ENCODE results near the gene DUSP7. TPM values are rescaled to one million over a fixed set of nuclear protein-coding genes. Genes with fewer than 3 reads are reported as not detected.

The DUSP7 gene
- total and polyA plus RNA-seq, 5 donors from 2014 or later: 3.0 to 12.7 (median 3.5) TPM

DNA sequence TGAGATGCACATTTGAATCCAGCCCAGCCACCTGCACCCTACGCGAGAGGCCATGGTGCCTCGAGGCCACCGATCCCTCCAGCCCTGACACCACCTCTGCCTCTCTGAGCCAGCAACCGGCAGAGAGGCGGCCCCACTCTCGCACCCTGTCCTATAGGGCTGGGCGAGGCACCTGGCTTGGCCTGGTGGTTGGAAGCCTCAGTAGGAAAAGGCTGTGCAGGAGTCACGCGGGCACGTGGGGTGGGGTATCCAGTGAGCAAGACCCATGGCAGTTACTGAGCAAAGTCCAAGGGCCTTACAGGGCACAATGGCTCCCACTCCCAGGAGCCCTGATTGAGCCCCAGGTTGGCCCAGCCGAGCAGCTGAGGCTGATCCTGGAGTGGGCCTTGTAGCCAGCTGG lies 12.4 kb upstream of the DUSP7 start:
- DNase-seq (no peak), ATAC-seq (ENCODE audit: low read depth in 2 of 2) (no peak)
- Histone ChIP-seq H3K4me3 (ENCODE audit: low read depth, low read length) (no peak overlapping the region), H3K9me3 (ENCODE audit: control insufficient read depth in 2 of 2, low read length in 2 of 2) (no peaks in the 10 kb centered on the region), H3K4me1 (ENCODE audit: control insufficient read depth, insufficient read depth, low read length, poor library complexity, severe bottlenecking) (no peaks in the 10 kb centered on the region), H3K36me3 (ENCODE audit: control insufficient read depth, insufficient read depth, low read length) (no peaks in the 10 kb centered on the region), H3K27ac (ENCODE audit: insufficient read depth, low read length, poor library complexity, severe bottlenecking) (no peak overlapping the region), H3K27me3 (ENCODE audit: control insufficient read depth, insufficient read depth, low read length) (no peaks in the 10 kb centered on the region)
- Mint-ChIP-seq H3K36me3 (no peaks in the 10 kb centered on the region), H3K4me1 (no peaks in the 10 kb centered on the region), H3K9me3 (no peaks in the 10 kb centered on the region), H3K27ac (peak overlapping the region in 2 of 3 donors; percentile 52 to 78), H3K27me3 (no peaks in the 10 kb centered on the region), H3K4me3 (no peak overlapping the region)

DNA sequence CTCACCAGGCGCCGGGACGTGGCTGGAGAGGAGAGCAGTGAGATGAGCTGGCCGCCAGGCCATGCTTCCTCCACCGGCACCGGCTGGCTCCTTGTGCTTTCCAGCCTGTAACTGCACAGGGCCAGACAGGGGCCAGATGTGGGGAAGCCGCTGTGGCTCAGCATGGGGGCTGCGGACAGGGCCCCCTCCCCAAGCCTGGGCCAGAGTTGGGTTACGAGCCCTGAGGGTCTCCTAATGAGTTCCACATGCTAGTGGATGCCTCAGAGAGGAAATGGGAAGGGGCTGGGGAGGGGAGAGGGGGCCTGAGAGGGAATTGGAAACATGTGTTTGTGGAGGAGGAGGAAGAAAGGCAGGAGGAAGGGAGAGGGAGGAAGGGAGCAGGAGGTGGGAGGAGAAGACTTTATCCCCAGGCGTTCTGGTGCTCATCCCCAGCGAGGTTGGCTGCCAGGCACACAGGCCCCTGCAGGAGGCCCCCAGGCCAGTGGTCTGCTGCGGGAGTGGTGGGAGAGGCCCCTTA lies 11.7 kb upstream of the DUSP7 start:
- DNase-seq (no peak), ATAC-seq (ENCODE audit: low read depth in 2 of 2) (no peak)
- no peaks in the 10 kb centered on the region for H3K36me3 Mint-ChIP-seq
- no peaks in the 10 kb centered on the region for H3K9me3 Mint-ChIP-seq
- no peak overlapping the region for H3K4me3 ChIP-seq (ENCODE audit: low read depth, low read length)
- H3K4me1 ChIP-seq (ENCODE audit: control insufficient read depth, insufficient read depth, low read length, poor library complexity, severe bottlenecking): no peaks in the 10 kb centered on the region
- no peaks in the 10 kb centered on the region for H3K27me3 Mint-ChIP-seq
- no peak overlapping the region for H3K27ac Mint-ChIP-seq
- no peak overlapping the region for H3K27ac ChIP-seq (ENCODE audit: insufficient read depth, low read length, poor library complexity, severe bottlenecking)
- H3K36me3 ChIP-seq (ENCODE audit: control insufficient read depth, insufficient read depth, low read length): no peaks in the 10 kb centered on the region
- H3K4me3 Mint-ChIP-seq: no peak overlapping the region
- H3K27me3 ChIP-seq (ENCODE audit: control insufficient read depth, insufficient read depth, low read length): no peaks in the 10 kb centered on the region
- H3K9me3 ChIP-seq (ENCODE audit: control insufficient read depth in 2 of 2, low read length in 2 of 2): no peaks in the 10 kb centered on the region
- no peaks in the 10 kb centered on the region for H3K4me1 Mint-ChIP-seq

DNA sequence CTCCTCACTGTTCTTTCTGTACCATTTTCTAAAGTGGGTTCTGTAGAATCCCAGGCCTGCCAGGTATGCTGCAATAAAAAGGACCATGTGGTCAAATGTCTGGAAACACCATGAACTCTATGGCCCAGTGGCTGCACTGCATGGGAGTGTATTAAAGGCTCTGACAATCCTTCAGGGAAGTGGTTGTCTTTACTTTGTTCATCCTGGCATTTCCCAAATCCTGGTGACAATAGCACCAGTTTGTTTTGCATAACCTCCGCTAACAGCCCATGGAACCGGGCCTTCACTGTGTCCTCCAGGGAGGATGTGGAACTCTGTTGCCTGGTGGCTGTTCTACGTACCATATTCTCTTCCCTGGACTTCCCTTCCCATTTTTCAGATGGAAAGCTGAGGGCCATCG lies 11.2 kb upstream of the DUSP7 start:
- Histone ChIP-seq H3K27me3 (ENCODE audit: control insufficient read depth, insufficient read depth, low read length) (no peaks in the 10 kb centered on the region), H3K9me3 (ENCODE audit: control insufficient read depth in 2 of 2, low read length in 2 of 2) (no peaks in the 10 kb centered on the region), H3K4me1 (ENCODE audit: control insufficient read depth, insufficient read depth, low read length, poor library complexity, severe bottlenecking) (no peaks in the 10 kb centered on the region), H3K27ac (ENCODE audit: insufficient read depth, low read length, poor library complexity, severe bottlenecking) (no peak overlapping the region), H3K36me3 (ENCODE audit: control insufficient read depth, insufficient read depth, low read length) (no peaks in the 10 kb centered on the region), H3K4me3 (ENCODE audit: low read depth, low read length) (no peak overlapping the region)
- Mint-ChIP-seq H3K4me1 (no peaks in the 10 kb centered on the region), H3K27ac (peak overlapping the region in 1 of 3 donors; percentile 80), H3K4me3 (no peak overlapping the region), H3K36me3 (no peaks in the 10 kb centered on the region), H3K9me3 (no peaks in the 10 kb centered on the region), H3K27me3 (no peaks in the 10 kb centered on the region)
- ATAC-seq (ENCODE audit: low read depth in 2 of 2) (no peak), DNase-seq (no peak)

DNA sequence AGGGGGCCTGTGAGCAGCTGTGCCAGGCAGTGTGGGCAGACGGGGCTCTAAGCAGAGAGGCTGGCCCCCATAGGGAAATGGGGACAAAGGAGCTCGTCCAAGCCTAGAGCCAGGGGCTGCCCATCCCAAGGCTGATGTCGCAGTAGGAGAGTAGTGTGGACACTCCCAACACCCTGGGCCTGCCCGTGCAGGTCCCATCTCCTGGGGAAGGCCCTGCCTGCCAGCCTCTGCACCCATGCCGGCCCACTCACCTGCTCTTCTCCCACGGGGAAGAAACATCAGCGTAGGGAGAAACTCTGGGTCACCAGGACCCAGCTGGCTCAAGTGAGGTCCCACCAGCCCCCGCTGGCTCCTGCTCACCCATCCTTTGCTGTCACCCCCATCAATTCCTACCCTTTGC lies 10.7 kb upstream of the DUSP7 start:
- Mint-ChIP-seq H3K9me3 (no peaks in the 10 kb centered on the region), H3K4me3 (no peak overlapping the region), H3K27ac (peak overlapping the region in 1 of 3 donors; percentile 80), H3K36me3 (no peaks in the 10 kb centered on the region), H3K4me1 (no peaks in the 10 kb centered on the region), H3K27me3 (no peaks in the 10 kb centered on the region)
- DNase-seq (no peak), ATAC-seq (ENCODE audit: low read depth in 2 of 2) (no peak)
- Histone ChIP-seq H3K36me3 (ENCODE audit: control insufficient read depth, insufficient read depth, low read length) (no peaks in the 10 kb centered on the region), H3K9me3 (ENCODE audit: control insufficient read depth in 2 of 2, low read length in 2 of 2) (no peaks in the 10 kb centered on the region), H3K27ac (ENCODE audit: insufficient read depth, low read length, poor library complexity, severe bottlenecking) (no peak overlapping the region), H3K4me3 (ENCODE audit: low read depth, low read length) (no peak overlapping the region), H3K27me3 (ENCODE audit: control insufficient read depth, insufficient read depth, low read length) (no peaks in the 10 kb centered on the region), H3K4me1 (ENCODE audit: control insufficient read depth, insufficient read depth, low read length, poor library complexity, severe bottlenecking) (no peaks in the 10 kb centered on the region)

DNA sequence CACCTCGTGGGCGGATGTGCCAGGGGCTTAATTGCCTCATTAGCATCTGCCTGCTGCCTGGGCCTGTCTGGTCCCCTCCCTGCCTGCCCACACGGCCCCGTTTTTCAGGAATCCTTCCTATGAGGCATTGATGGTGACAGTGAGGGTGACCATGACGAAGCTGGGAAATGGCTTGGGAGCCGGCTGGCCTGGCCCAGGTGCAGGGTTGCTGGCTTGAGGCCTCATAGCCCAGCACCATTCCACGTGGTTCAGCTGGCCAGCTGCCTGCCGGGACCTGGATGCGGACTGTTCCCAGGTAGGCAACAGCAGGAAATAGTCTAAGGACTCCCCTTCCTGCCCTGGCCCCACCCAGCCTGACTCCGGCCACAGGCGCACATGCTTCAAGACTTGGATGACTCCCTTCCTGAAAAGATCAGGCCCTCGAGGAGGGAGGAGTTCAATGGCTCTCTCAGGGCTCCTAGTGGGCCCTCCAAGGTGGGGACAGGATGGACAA lies 8.9 kb upstream of the DUSP7 start:
- no peak for ATAC-seq (ENCODE audit: low read depth in 2 of 2)
- Histone ChIP-seq H3K27me3 (ENCODE audit: control insufficient read depth, insufficient read depth, low read length) (no peaks in the 10 kb centered on the region), H3K4me1 (ENCODE audit: control insufficient read depth, insufficient read depth, low read length, poor library complexity, severe bottlenecking) (no peaks in the 10 kb centered on the region), H3K36me3 (ENCODE audit: control insufficient read depth, insufficient read depth, low read length) (no peaks in the 10 kb centered on the region), H3K9me3 (ENCODE audit: control insufficient read depth in 2 of 2, low read length in 2 of 2) (no peaks in the 10 kb centered on the region), H3K27ac (ENCODE audit: insufficient read depth, low read length, poor library complexity, severe bottlenecking) (no peak overlapping the region), H3K4me3 (ENCODE audit: low read depth, low read length) (no peak overlapping the region)
- Mint-ChIP-seq H3K4me1 (no peaks in the 10 kb centered on the region), H3K36me3 (no peaks in the 10 kb centered on the region), H3K27me3 (no peaks in the 10 kb centered on the region), H3K27ac (no peak overlapping the region), H3K4me3 (no peak overlapping the region), H3K9me3 (no peaks in the 10 kb centered on the region)
- DNase-seq: no peak

DNA sequence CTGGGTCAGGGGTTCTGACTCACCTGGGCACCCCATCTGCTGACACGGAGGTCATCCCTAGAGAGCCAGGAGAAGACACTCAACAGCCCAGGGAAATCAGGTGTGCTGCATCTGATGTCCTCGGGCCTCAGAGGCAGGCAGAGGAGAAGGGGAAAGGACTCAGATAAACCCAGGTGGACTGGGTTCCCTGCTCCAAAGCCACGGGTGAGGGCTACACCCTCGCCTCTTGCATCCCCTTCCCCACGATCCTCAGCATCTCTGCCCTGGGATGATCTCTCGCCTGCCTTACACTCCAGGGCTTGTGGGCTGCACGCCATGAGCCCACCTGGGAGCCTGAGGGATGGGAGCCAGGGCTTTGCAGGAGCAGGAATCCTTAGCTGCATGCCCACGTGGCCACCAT lies 8.2 kb upstream of the DUSP7 start:
- no peaks in the 10 kb centered on the region for H3K27me3 Mint-ChIP-seq
- H3K4me3 Mint-ChIP-seq: no peak overlapping the region
- H3K36me3 Mint-ChIP-seq: no peaks in the 10 kb centered on the region
- ATAC-seq (ENCODE audit: low read depth in 2 of 2): no peak
- H3K27ac Mint-ChIP-seq: no peak overlapping the region
- no peak for DNase-seq
- Histone ChIP-seq H3K9me3 (ENCODE audit: control insufficient read depth in 2 of 2, low read length in 2 of 2) (no peaks in the 10 kb centered on the region), H3K27ac (ENCODE audit: insufficient read depth, low read length, poor library complexity, severe bottlenecking) (no peak overlapping the region), H3K4me3 (ENCODE audit: low read depth, low read length) (no peak overlapping the region), H3K27me3 (ENCODE audit: control insufficient read depth, insufficient read depth, low read length) (no peaks in the 10 kb centered on the region), H3K36me3 (ENCODE audit: control insufficient read depth, insufficient read depth, low read length) (no peaks in the 10 kb centered on the region), H3K4me1 (ENCODE audit: control insufficient read depth, insufficient read depth, low read length, poor library complexity, severe bottlenecking) (no peaks in the 10 kb centered on the region)
- no peaks in the 10 kb centered on the region for H3K9me3 Mint-ChIP-seq
- no peaks in the 10 kb centered on the region for H3K4me1 Mint-ChIP-seq

DNA sequence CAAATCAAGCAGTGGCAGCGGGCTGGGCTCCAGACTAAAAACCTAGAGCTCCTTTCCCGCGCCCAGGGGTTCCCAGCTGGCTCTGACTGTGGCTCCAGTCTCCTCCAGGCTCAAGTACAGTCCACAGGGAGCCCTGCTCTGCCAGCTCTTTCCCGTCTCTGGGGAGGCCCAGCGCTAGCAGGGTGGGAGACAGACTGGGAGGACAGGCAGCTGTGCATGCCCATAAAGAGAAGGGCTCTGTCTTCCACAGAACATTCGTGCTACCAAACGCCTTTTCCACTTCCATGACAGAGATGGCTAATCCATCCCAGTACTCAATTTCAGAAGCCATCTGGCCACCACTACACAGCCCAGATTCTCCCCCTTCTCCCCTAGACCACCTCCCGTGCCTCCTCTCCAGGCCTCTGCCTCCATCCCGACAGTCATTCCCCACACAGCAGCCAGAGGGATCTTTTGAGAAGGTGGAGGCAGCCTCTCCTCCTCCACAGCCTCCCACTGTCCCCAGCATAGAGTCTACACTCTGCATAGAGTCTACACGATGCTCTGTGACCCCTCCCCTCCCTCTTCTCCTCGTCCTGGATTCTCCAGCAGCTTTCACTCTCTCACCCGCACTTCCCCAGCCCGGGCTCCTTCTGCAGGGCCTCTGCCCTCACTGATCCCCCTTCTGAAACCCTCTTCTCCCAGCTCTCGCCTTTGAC lies 6.8 kb upstream of the DUSP7 start:
- no peaks in the 10 kb centered on the region for H3K9me3 ChIP-seq (ENCODE audit: control insufficient read depth in 2 of 2, low read length in 2 of 2)
- Mint-ChIP-seq H3K4me3 (no peak overlapping the region), H3K36me3 (no peaks in the 10 kb centered on the region), H3K27me3 (no peaks in the 10 kb centered on the region), H3K9me3 (no peaks in the 10 kb centered on the region), H3K27ac (peak overlapping the region in 1 of 3 donors; percentile 81), H3K4me1 (no peaks in the 10 kb centered on the region)
- H3K27ac ChIP-seq (ENCODE audit: insufficient read depth, low read length, poor library complexity, severe bottlenecking): no peak overlapping the region
- H3K4me3 ChIP-seq (ENCODE audit: low read depth, low read length): no peak overlapping the region
- H3K4me1 ChIP-seq (ENCODE audit: control insufficient read depth, insufficient read depth, low read length, poor library complexity, severe bottlenecking): no peaks in the 10 kb centered on the region
- H3K36me3 ChIP-seq (ENCODE audit: control insufficient read depth, insufficient read depth, low read length): no peaks in the 10 kb centered on the region
- H3K27me3 ChIP-seq (ENCODE audit: control insufficient read depth, insufficient read depth, low read length): no peaks in the 10 kb centered on the region
- ATAC-seq (ENCODE audit: low read depth in 2 of 2) (no peak), DNase-seq (no peak)

DNA sequence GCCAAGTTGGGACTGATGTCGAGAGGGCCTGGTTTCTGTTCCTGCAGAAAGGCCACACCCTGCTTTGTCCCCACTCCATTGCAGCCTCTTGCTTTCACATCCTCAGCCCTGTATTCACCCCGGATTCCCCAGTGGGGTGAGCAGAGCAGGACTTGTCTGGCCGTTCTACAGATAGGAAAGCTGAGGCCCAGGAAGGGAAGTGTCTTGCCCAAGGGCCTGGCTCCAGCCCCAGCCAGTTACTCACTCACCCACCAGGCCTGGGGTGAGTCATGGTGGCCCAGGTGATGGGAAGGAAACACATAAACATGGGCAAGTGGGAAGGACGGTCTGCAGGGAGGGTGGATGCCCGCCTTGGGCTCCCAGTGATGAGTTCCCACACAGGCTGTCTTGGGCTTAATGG lies 6.1 kb upstream of the DUSP7 start:
- H3K4me3 ChIP-seq (ENCODE audit: low read depth, low read length): no peak overlapping the region
- Mint-ChIP-seq H3K27ac (no peak overlapping the region), H3K9me3 (no peaks in the 10 kb centered on the region), H3K27me3 (peaks cover 2% of the 10 kb centered on the region), H3K36me3 (no peaks in the 10 kb centered on the region), H3K4me1 (peaks cover 0 to 4% (median 1%) of the 10 kb centered on the region in 4 donors), H3K4me3 (peak overlapping the region in 1 of 4 donors; percentile 21)
- H3K9me3 ChIP-seq (ENCODE audit: control insufficient read depth in 2 of 2, low read length in 2 of 2): no peaks in the 10 kb centered on the region
- ATAC-seq (ENCODE audit: low read depth in 2 of 2) (peak in 1 of 2 donors; percentile 18), DNase-seq (no peak)
- H3K36me3 ChIP-seq (ENCODE audit: control insufficient read depth, insufficient read depth, low read length): no peaks in the 10 kb centered on the region
- no peak overlapping the region for H3K27ac ChIP-seq (ENCODE audit: insufficient read depth, low read length, poor library complexity, severe bottlenecking)
- H3K4me1 ChIP-seq (ENCODE audit: control insufficient read depth, insufficient read depth, low read length, poor library complexity, severe bottlenecking): peaks cover 6% of the 10 kb centered on the region
- H3K27me3 ChIP-seq (ENCODE audit: control insufficient read depth, insufficient read depth, low read length): no peaks in the 10 kb centered on the region
